Neural progenitor cell (in vitro differentiated cells): ENCODE data around the gene TMEM52B. TPM values are rescaled to one million over a fixed set of nuclear protein-coding genes. Genes with fewer than 3 reads are reported as not detected.

ENCODE experiments used
- DNase-seq: peaks from one replicate; pipeline ENCODE4 v3.0.0-alpha.2; 2016; ENCODE audit warnings: low spot score
- H2AFZ ChIP-seq: fragments of 200-600 bp; sonication (generic); replicated peaks from 2 replicates; pipeline ENCODE4 v1.6.1; 2016; ENCODE audit warnings: antibody characterized with exemption
- H3F3A ChIP-seq: fragments of 200-600 bp; sonication (generic); 2 replicates; pipeline ENCODE4 v1.6.1; 2016; ENCODE audit warnings: antibody characterized with exemption, low read depth
- H3K27ac ChIP-seq: fragments of 200-600 bp; sonication (generic); 2 replicates; pipeline ENCODE4 v1.5.1; 2016; ENCODE audit warnings: mild to moderate bottlenecking
- H3K27me3 ChIP-seq: fragments of 200-600 bp; sonication (generic); 2 replicates; pipeline ENCODE4 v1.6.1; 2016; ENCODE audit warnings: mild to moderate bottlenecking, moderate library complexity
- H3K36me3 ChIP-seq: fragments of 200-600 bp; sonication (generic); 2 replicates; pipeline ENCODE4 v1.5.1; 2016
- H3K4me1 ChIP-seq: fragments of 200-600 bp; sonication (generic); 2 replicates; pipeline ENCODE4 v1.6.1; 2016; ENCODE audit warnings: mixed run types
- H3K4me2 ChIP-seq: fragments of 200-600 bp; sonication (generic); 2 replicates; pipeline ENCODE4 v1.6.1; 2016
- H3K4me3 ChIP-seq: fragments of 200-600 bp; sonication (generic); 2 replicates; pipeline ENCODE4 v1.5.1; 2016
- H3K79me2 ChIP-seq: fragments of 200-600 bp; sonication (generic); 2 replicates; pipeline ENCODE4 v1.6.1; 2016; ENCODE audit warnings: low read depth
- H3K9ac ChIP-seq: fragments of 200-600 bp; sonication (generic); 2 replicates; pipeline ENCODE4 v1.6.1; 2016
- H3K9me3 ChIP-seq: fragments of 200-600 bp; sonication (generic); 2 replicates; pipeline ENCODE4 v1.5.1; 2016; ENCODE audit warnings: low read depth
- H4K20me1 ChIP-seq: fragments of 200-600 bp; sonication (generic); 2 replicates; pipeline ENCODE4 v1.6.1; 2016; ENCODE audit warnings: low read depth
- H3K27ac Mint-ChIP-seq: 3 replicates; pipeline ENCODE4 v1.8.0; 2021; ENCODE audit warnings: mixed read lengths
- H3K27me3 Mint-ChIP-seq: 2 replicates; pipeline ENCODE4 v1.8.0; 2022; ENCODE audit warnings: low read depth, mild to moderate bottlenecking, inconsistent platforms, moderate library complexity, mixed read lengths; ENCODE audit not compliant: insufficient read depth
- H3K36me3 Mint-ChIP-seq: 3 replicates; pipeline ENCODE4 v1.8.0; 2021; ENCODE audit warnings: mixed read lengths
- H3K4me1 Mint-ChIP-seq: 3 replicates; pipeline ENCODE4 v1.8.0; 2021; ENCODE audit warnings: mixed read lengths
- H3K4me3 Mint-ChIP-seq: 3 replicates; pipeline ENCODE4 v1.8.0; 2021; ENCODE audit warnings: mild to moderate bottlenecking, moderate library complexity, mixed read lengths
- H3K9me3 Mint-ChIP-seq: 3 replicates; pipeline ENCODE4 v1.8.0; 2020; ENCODE audit warnings: mixed read lengths
- EZH2 ChIP-seq: fragments of 200-600 bp; sonication (generic); IDR thresholded peaks from 2 replicates; pipeline ENCODE4 v1.6.1; 2017; ENCODE audit warnings: antibody characterized with exemption, mild to moderate bottlenecking, moderate library complexity
- EZH2phosphoT487 ChIP-seq: fragments of 200-600 bp; sonication (generic); IDR thresholded peaks from 2 replicates; pipeline ENCODE4 v1.6.1; 2017; ENCODE audit warnings: antibody characterized with exemption
- total RNA-seq: library from RNA; depleted of rRNA; stranded (reverse); fragments of >200 nt; gene quantifications from 2 replicates; pipeline ENCODE4 v1.2.3, GENCODE V29; 2015; ENCODE audit warnings: low replicate concordance
- TF ChIP-seq, protein P1 (sequence below): fragments of 200-600 bp; sonication (generic); IDR thresholded peaks from 2 replicates; pipeline ENCODE4 v1.5.1; 2017; ENCODE audit warnings: antibody characterized with exemption, mild to moderate bottlenecking

TMEM52B gene
- total RNA-seq, 1 donor from 2014 or later = not detected

DNA sequence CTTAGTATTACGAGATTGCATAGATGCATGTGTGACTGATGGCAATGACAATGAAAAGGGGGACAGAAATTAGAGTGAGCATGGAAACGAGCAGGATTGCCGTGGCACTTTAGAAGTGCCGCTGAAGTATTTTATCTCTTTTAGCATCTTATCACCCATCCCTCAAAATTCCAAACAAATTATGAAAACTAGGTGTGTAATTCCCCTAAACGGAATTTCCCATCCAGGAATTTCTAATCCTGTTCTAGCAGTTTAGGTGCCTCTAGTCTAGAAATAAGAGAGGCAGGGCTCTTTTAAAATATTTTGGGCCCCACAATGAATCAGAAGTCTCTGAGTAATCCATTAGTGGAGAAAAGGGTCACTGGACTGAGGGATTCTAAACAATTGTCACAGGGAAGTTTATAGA, 947 bp downstream of the TMEM52B start:
- no peak overlapping the region for H3K27ac ChIP-seq
- no peak overlapping the region for H3K4me3 Mint-ChIP-seq
- no peaks in the 10 kb centered on the region for H3K36me3 Mint-ChIP-seq
- H3K27ac Mint-ChIP-seq = no peak overlapping the region
- H3K79me2 ChIP-seq = no peaks in the 10 kb centered on the region
- TF ChIP-seq, protein P1, sequence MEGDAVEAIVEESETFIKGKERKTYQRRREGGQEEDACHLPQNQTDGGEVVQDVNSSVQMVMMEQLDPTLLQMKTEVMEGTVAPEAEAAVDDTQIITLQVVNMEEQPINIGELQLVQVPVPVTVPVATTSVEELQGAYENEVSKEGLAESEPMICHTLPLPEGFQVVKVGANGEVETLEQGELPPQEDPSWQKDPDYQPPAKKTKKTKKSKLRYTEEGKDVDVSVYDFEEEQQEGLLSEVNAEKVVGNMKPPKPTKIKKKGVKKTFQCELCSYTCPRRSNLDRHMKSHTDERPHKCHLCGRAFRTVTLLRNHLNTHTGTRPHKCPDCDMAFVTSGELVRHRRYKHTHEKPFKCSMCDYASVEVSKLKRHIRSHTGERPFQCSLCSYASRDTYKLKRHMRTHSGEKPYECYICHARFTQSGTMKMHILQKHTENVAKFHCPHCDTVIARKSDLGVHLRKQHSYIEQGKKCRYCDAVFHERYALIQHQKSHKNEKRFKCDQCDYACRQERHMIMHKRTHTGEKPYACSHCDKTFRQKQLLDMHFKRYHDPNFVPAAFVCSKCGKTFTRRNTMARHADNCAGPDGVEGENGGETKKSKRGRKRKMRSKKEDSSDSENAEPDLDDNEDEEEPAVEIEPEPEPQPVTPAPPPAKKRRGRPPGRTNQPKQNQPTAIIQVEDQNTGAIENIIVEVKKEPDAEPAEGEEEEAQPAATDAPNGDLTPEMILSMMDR = no peak
- TF ChIP-seq EZH2 (no peak), EZH2phosphoT487 (no peak)
- no peaks in the 10 kb centered on the region for H3K9me3 Mint-ChIP-seq
- H4K20me1 ChIP-seq = no peaks in the 10 kb centered on the region
- H3F3A ChIP-seq = no peaks in the 10 kb centered on the region
- H2AFZ ChIP-seq = no peak overlapping the region
- H3K27me3 Mint-ChIP-seq = no peaks in the 10 kb centered on the region
- no peaks in the 10 kb centered on the region for H3K27me3 ChIP-seq
- H3K4me3 ChIP-seq = no peak overlapping the region
- no peaks in the 10 kb centered on the region for H3K4me1 ChIP-seq
- H3K4me2 ChIP-seq = no peak overlapping the region
- no peak overlapping the region for H3K9ac ChIP-seq
- H3K4me1 Mint-ChIP-seq = peaks cover 10% of the 10 kb centered on the region
- no peaks in the 10 kb centered on the region for H3K9me3 ChIP-seq
- no peak for DNase-seq
- H3K36me3 ChIP-seq = no peaks in the 10 kb centered on the region

DNA sequence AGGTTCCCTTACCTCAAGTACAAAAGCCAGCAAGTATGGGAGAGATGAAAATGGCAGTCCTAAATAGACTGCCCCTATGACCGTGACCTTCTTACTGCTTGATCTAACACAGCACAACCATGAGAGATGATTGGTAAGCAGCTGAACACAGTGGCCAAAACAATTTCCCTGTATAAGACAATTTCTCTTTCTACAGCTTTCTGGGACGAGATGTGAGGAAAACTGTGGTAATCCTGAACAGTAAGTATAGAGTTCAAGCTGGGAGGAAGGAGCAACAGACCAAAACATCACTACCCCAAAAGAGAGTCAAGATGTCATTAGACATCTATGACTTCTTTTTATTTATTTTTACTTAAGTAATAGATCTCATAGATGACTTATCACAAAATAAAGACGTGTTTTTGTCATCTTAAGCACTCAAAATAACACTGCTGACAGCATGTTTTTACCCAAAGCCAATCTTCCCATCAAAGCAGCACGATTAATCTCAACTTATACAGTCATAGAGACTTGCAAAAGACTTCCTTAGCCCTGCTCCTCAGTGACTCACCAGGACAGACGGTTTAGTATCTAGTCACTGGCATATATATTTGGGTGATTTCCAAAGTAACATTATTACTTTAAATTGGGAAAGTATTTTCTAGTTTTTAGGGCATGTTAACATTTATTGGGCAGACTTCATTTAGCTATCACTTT, 3.7 kb downstream of the TMEM52B start:
- H2AFZ ChIP-seq = no peak overlapping the region
- Mint-ChIP-seq H3K27me3 (no peaks in the 10 kb centered on the region), H3K4me1 (peaks cover 10% of the 10 kb centered on the region), H3K36me3 (no peaks in the 10 kb centered on the region), H3K27ac (no peak overlapping the region), H3K9me3 (no peaks in the 10 kb centered on the region), H3K4me3 (no peak overlapping the region)
- no peak for DNase-seq
- no peak overlapping the region for H3K4me3 ChIP-seq
- H3K27me3 ChIP-seq = no peaks in the 10 kb centered on the region
- TF ChIP-seq EZH2 (no peak), EZH2phosphoT487 (no peak)
- TF ChIP-seq, protein P1 = no peak
- no peaks in the 10 kb centered on the region for H4K20me1 ChIP-seq
- no peaks in the 10 kb centered on the region for H3F3A ChIP-seq
- no peak overlapping the region for H3K4me2 ChIP-seq
- no peak overlapping the region for H3K9ac ChIP-seq
- H3K4me1 ChIP-seq = no peaks in the 10 kb centered on the region
- H3K79me2 ChIP-seq = no peaks in the 10 kb centered on the region
- no peaks in the 10 kb centered on the region for H3K9me3 ChIP-seq
- H3K36me3 ChIP-seq = no peaks in the 10 kb centered on the region
- no peak overlapping the region for H3K27ac ChIP-seq

DNA sequence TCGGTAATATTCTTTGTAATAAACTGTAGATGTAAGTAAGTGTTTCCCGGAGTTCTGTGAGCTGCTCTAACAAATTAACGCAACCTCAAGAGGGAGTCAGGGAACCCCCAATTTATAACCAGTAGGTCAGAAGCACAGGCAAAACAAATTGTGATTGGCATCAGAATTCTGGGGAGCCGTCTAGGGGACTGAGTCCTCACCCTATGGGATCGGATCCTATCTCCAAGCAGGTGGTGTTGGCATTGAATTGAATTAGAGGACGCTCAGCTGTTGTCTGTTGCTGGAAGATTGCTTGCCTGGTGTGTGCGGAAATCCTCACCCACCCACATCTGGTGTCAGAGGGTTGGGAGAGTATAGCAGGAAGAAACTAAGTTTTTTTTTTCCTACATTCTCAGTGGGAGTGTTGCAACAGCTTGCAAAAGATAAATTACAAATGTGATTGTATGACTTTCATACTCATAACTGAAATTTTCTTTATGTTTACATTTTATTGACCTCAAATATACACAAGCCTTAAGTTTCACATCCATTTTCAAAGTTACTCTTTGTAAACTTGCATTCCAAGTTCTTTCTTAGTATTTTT, 5.5 kb downstream of the TMEM52B start:
- no peak for TF ChIP-seq EZH2
- TF ChIP-seq EZH2phosphoT487 = no peak
- TF ChIP-seq, protein P1 = no peak
- Histone ChIP-seq H2AFZ (no peak overlapping the region), H3K4me2 (no peak overlapping the region), H3K27me3 (no peaks in the 10 kb centered on the region), H3K9me3 (no peaks in the 10 kb centered on the region), H3K9ac (no peak overlapping the region), H3K79me2 (no peaks in the 10 kb centered on the region), H3K4me1 (no peaks in the 10 kb centered on the region), H3K4me3 (no peak overlapping the region), H4K20me1 (no peaks in the 10 kb centered on the region), H3K36me3 (no peaks in the 10 kb centered on the region), H3K27ac (no peak overlapping the region), H3F3A (no peaks in the 10 kb centered on the region)
- Mint-ChIP-seq H3K4me1 (peaks cover 4% of the 10 kb centered on the region), H3K27ac (no peak overlapping the region), H3K9me3 (no peaks in the 10 kb centered on the region), H3K4me3 (no peak overlapping the region), H3K36me3 (no peaks in the 10 kb centered on the region), H3K27me3 (peaks cover 4% of the 10 kb centered on the region)
- no peak for DNase-seq
